GM23338 (cell line): Measurements from ENCODE around the gene MCMBP. TPM values are rescaled to one million over a fixed set of nuclear protein-coding genes. Genes with fewer than 3 reads are reported as not detected.

Experiments used
- ATAC-seq: fragments of 200-7000 bp; cut with Tn5 transposase; 3 replicates; pipeline ENCODE4 v1.9.1; 2020
- DNase-seq: peaks from one replicate; pipeline ENCODE4 v3.0.0-alpha.2; 2015; ENCODE audit warnings: low spot score
- H2AFZ ChIP-seq: fragments of 200-600 bp; sonication (generic); 2 replicates; pipeline ENCODE4 v1.8.0; 2016; ENCODE audit warnings: antibody characterized with exemption, mild to moderate bottlenecking, moderate library complexity
- H3F3A ChIP-seq: fragments of 200-600 bp; sonication (generic); replicated peaks from 2 replicates; pipeline ENCODE4 v1.8.0; 2017; ENCODE audit warnings: antibody characterized with exemption, mixed run types, low read depth
- H3K27ac ChIP-seq: fragments of 200-600 bp; sonication (generic); 2 replicates; pipeline ENCODE4 v1.6.1; 2016; ENCODE audit warnings: low read depth
- H3K27me3 ChIP-seq: fragments of 200-600 bp; sonication (generic); 2 replicates; pipeline ENCODE4 v1.8.0; 2016; ENCODE audit warnings: mild to moderate bottlenecking, mixed run types, moderate library complexity; ENCODE audit not compliant: insufficient read depth
- H3K36me3 ChIP-seq: fragments of 200-600 bp; sonication (generic); 2 replicates; pipeline ENCODE4 v1.8.0; 2016; ENCODE audit warnings: mild to moderate bottlenecking; ENCODE audit not compliant: insufficient read depth
- H3K4me1 ChIP-seq: fragments of 200-600 bp; sonication (generic); 2 replicates; pipeline ENCODE4 v1.8.0; 2016; ENCODE audit warnings: mild to moderate bottlenecking, moderate library complexity; ENCODE audit not compliant: insufficient read depth
- H3K4me2 ChIP-seq: fragments of 200-600 bp; sonication (generic); 2 replicates; pipeline ENCODE4 v1.7.1; 2017; ENCODE audit warnings: mixed run types
- H3K4me3 ChIP-seq: fragments of 200-600 bp; sonication (generic); 2 replicates; pipeline ENCODE4 v1.6.1; 2016; ENCODE audit warnings: mixed run types
- H3K79me2 ChIP-seq: fragments of 200-600 bp; sonication (generic); replicated peaks from 2 replicates; pipeline ENCODE4 v1.8.0; 2017; ENCODE audit warnings: mild to moderate bottlenecking; ENCODE audit not compliant: insufficient read depth
- H3K9me2 ChIP-seq: fragments of 200-600 bp; sonication (generic); 2 replicates; pipeline ENCODE4 v1.8.0; 2017; ENCODE audit not compliant: insufficient read depth
- H4K20me1 ChIP-seq: fragments of 200-600 bp; sonication (generic); replicated peaks from 2 replicates; pipeline ENCODE4 v1.8.0; 2017; ENCODE audit warnings: mild to moderate bottlenecking; ENCODE audit not compliant: insufficient read depth
- H3K27ac Mint-ChIP-seq: 2 replicates; pipeline ENCODE4 v1.8.0; 2020; ENCODE audit warnings: inconsistent platforms, mild to moderate bottlenecking, moderate library complexity, mixed read lengths
- H3K27me3 Mint-ChIP-seq: 3 replicates; pipeline ENCODE4 v1.8.0; 2022; ENCODE audit warnings: low read depth, mild to moderate bottlenecking, moderate library complexity, mixed read lengths, inconsistent platforms; ENCODE audit not compliant: insufficient read depth, poor library complexity
- H3K36me3 Mint-ChIP-seq: 3 replicates; pipeline ENCODE4 v1.8.0; 2021; ENCODE audit warnings: low read depth, mild to moderate bottlenecking, inconsistent platforms, moderate library complexity, mixed read lengths
- H3K4me1 Mint-ChIP-seq: 3 replicates; pipeline ENCODE4 v1.8.0; 2020; ENCODE audit warnings: mild to moderate bottlenecking, inconsistent platforms, mixed read lengths
- H3K4me3 Mint-ChIP-seq: 3 replicates; pipeline ENCODE4 v1.8.0; 2021; ENCODE audit warnings: moderate library complexity, mild to moderate bottlenecking, inconsistent platforms, mixed read lengths
- H3K9me3 Mint-ChIP-seq: 3 replicates; pipeline ENCODE4 v1.8.0; 2020; ENCODE audit warnings: moderate library complexity, mild to moderate bottlenecking, inconsistent platforms, mixed read lengths
- CTCF ChIP-seq, 2 experiments: fragments of 200-600 bp in 1 of 2; sonication (generic) in 1 of 2; conservative IDR thresholded peaks; 2 replicates each; pipeline versions ENCODE4 v1.5.1 to v1.6.1; 2016 to 2017; ENCODE audit warnings: antibody characterized with exemption in 2 of 2, low read depth in 2 of 2, mild to moderate bottlenecking in 2 of 2, moderate library complexity in 1 of 2
- EZH2 ChIP-seq: fragments of 200-600 bp; sonication (generic); IDR thresholded peaks from one replicate; pipeline ENCODE4 v1.8.0; 2017; ENCODE audit warnings: antibody characterized with exemption, mild to moderate bottlenecking, low read depth; ENCODE audit not compliant: unreplicated experiment
- EZH2phosphoT487 ChIP-seq: fragments of 200-600 bp; sonication (generic); IDR thresholded peaks from one replicate; pipeline ENCODE4 v1.8.1; 2018; ENCODE audit warnings: antibody characterized with exemption; ENCODE audit not compliant: unreplicated experiment
- JUNB ChIP-seq: IDR thresholded peaks from one replicate; pipeline ENCODE4 v1.6.1; 2016; ENCODE audit warnings: antibody characterized with exemption; ENCODE audit not compliant: unreplicated experiment
- NANOG ChIP-seq: IDR thresholded peaks from 2 replicates; pipeline ENCODE4 v1.6.1; 2016; ENCODE audit warnings: antibody characterized with exemption, borderline replicate concordance
- POLR2AphosphoS5 ChIP-seq: IDR thresholded peaks from 2 replicates; pipeline ENCODE4 v1.6.1; 2016; ENCODE audit warnings: antibody characterized with exemption, low read depth
- STAT1 ChIP-seq: IDR thresholded peaks from one replicate; pipeline ENCODE4 v1.6.1; 2016; ENCODE audit warnings: antibody characterized with exemption; ENCODE audit not compliant: unreplicated experiment
- ZNF114 ChIP-seq: fragments of 250-450 bp; sonication (Bioruptor Pico); IDR thresholded peaks from 2 replicates; pipeline ENCODE4 v1.5.0; 2020; ENCODE audit warnings: mild to moderate bottlenecking, moderate library complexity
- ZNF331 ChIP-seq: fragments of 250-450 bp; sonication (Bioruptor Pico); IDR thresholded peaks from 2 replicates; pipeline ENCODE4 v1.5.0; 2020; ENCODE audit warnings: low read depth, mild to moderate bottlenecking, moderate library complexity
- ZNF462 ChIP-seq: fragments of 250-450 bp; sonication (Bioruptor Pico); IDR thresholded peaks from 2 replicates; pipeline ENCODE4 v1.5.0; 2020; ENCODE audit warnings: mild to moderate bottlenecking, moderate library complexity
- polyA plus RNA-seq: library from polyadenylated mRNA; unstranded; fragments of >200 nt; fragmentation: Nextera tagmentation; extraction: Ambion mirVana; gene quantifications from 2 replicates; pipeline ENCODE4 v1.2.1, GENCODE V29; 2016
- total RNA-seq: library from RNA; depleted of rRNA; stranded (reverse); fragments of >200 nt; shearing (Covaris generic); gene quantifications from 2 replicates; pipeline ENCODE4 v1.2.3, GENCODE V29; 2014
- TF ChIP-seq, protein P1 (sequence below): IDR thresholded peaks from 2 replicates; pipeline ENCODE4 v1.6.1; 2016; ENCODE audit warnings: antibody characterized with exemption

The MCMBP gene
- total and polyA plus RNA-seq, 2 experiments from 2014 or later: 30.9 to 76.6 TPM

GRCh38 chr10:119919271-119919670 is 46.6 kb upstream of the MCMBP start:
- H3K4me1 Mint-ChIP-seq: no peaks in the 10 kb centered on the region
- no peaks in the 10 kb centered on the region for H3K9me3 Mint-ChIP-seq
- Histone ChIP-seq H3K36me3 (peaks cover 49% of the 10 kb centered on the region), H3K9me2 (no peaks in the 10 kb centered on the region), H2AFZ (no peak overlapping the region), H3F3A (no peaks in the 10 kb centered on the region), H3K4me3 (no peak overlapping the region), H4K20me1 (peaks cover 11% of the 10 kb centered on the region), H3K27me3 (no peaks in the 10 kb centered on the region), H3K27ac (no peak overlapping the region), H3K79me2 (no peaks in the 10 kb centered on the region), H3K4me1 (no peaks in the 10 kb centered on the region), H3K4me2 (no peak overlapping the region)
- ATAC-seq: no peak
- TF ChIP-seq POLR2AphosphoS5: no peak
- H3K4me3 Mint-ChIP-seq: no peak overlapping the region
- H3K27me3 Mint-ChIP-seq: no peaks in the 10 kb centered on the region
- H3K36me3 Mint-ChIP-seq: peaks cover 60% of the 10 kb centered on the region
- no peak for DNase-seq
- no peak overlapping the region for H3K27ac Mint-ChIP-seq

- Histone ChIP-seq H3K36me3 (peaks cover 52% of the 10 kb centered on the region), H2AFZ (no peak overlapping the region), H3K4me1 (no peaks in the 10 kb centered on the region), H3K27ac (no peak overlapping the region), H3K4me2 (no peak overlapping the region), H3F3A (no peaks in the 10 kb centered on the region), H3K27me3 (no peaks in the 10 kb centered on the region), H4K20me1 (peaks cover 11% of the 10 kb centered on the region), H3K4me3 (no peak overlapping the region), H3K79me2 (no peaks in the 10 kb centered on the region), H3K9me2 (no peaks in the 10 kb centered on the region)
- no peaks in the 10 kb centered on the region for H3K9me3 Mint-ChIP-seq
- no peak overlapping the region for H3K27ac Mint-ChIP-seq
- H3K4me3 Mint-ChIP-seq: no peak overlapping the region
- no peaks in the 10 kb centered on the region for H3K4me1 Mint-ChIP-seq
- ATAC-seq: no peak
- no peak for DNase-seq
- peaks cover 62% of the 10 kb centered on the region for H3K36me3 Mint-ChIP-seq
- no peaks in the 10 kb centered on the region for H3K27me3 Mint-ChIP-seq
- TF ChIP-seq ZNF331 (CRISPR knock-in tag): no peak
- TF ChIP-seq STAT1: no peak
- TF ChIP-seq JUNB: no peak
- TF ChIP-seq ZNF462: no peak
- no peak for TF ChIP-seq POLR2AphosphoS5
- TF ChIP-seq CTCF (conservative IDR thresholded peaks at IDR 0.05; ENCODE audit: low read depth in 2 of 2): no peak
- TF ChIP-seq EZH2: no peak
- no peak for TF ChIP-seq EZH2phosphoT487
- no peak for TF ChIP-seq ZNF114 (CRISPR knock-in tag)
- no peak for TF ChIP-seq NANOG
- TF ChIP-seq, protein P1, sequence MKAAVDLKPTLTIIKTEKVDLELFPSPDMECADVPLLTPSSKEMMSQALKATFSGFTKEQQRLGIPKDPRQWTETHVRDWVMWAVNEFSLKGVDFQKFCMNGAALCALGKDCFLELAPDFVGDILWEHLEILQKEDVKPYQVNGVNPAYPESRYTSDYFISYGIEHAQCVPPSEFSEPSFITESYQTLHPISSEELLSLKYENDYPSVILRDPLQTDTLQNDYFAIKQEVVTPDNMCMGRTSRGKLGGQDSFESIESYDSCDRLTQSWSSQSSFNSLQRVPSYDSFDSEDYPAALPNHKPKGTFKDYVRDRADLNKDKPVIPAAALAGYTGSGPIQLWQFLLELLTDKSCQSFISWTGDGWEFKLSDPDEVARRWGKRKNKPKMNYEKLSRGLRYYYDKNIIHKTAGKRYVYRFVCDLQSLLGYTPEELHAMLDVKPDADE: no peak
Observed at GRCh38 chr10:119917777-119918176, 45.1 kb upstream of the MCMBP start.
